Gastroesophageal sphincter (tissue), 4 donors: ENCODE measurements around the gene OPRL1. TPM values are rescaled to one million over a fixed set of nuclear protein-coding genes. Genes with fewer than 3 reads are reported as not detected.

Source experiments
- ATAC-seq: fragments of 150-250 bp; one replicate; pipeline ENCODE4 v1.9.1; 2016; ENCODE audit warnings: mild to moderate bottlenecking, moderate library complexity
- H3K27ac ChIP-seq, 4 donors: fragments of 200-600 bp; sonication (generic) in 3 of 4; 1 replicate in 3 of 4; 2 replicates in 1 of 4; pipeline ENCODE4 v1.5.1; 2016 to 2019
- H3K27me3 ChIP-seq: fragments of 200-600 bp; sonication (generic); one replicate; pipeline ENCODE4 v1.5.1; 2019
- H3K36me3 ChIP-seq, 2 donors: fragments of 200-600 bp; sonication (generic); one replicate each; pipeline ENCODE4 v1.5.1; 2019; ENCODE audit warnings: control low read depth in 1 of 2
- H3K4me1 ChIP-seq, 3 donors: fragments of 200-600 bp; sonication (generic); 1 replicate in 2 of 3; 2 replicates in 1 of 3; pipeline ENCODE4 v1.5.1; 2016 to 2019; ENCODE audit warnings: control low read depth in 2 of 3
- H3K4me3 ChIP-seq, 2 donors: fragments of 200-600 bp; sonication (generic); one replicate each; pipeline ENCODE4 v1.5.1; 2019; ENCODE audit warnings: mild to moderate bottlenecking in 1 of 2, moderate library complexity in 1 of 2
- H3K9me3 ChIP-seq, 3 donors: fragments of 200-600 bp; sonication (generic); one replicate each; pipeline ENCODE4 v1.5.1; 2017 to 2019; ENCODE audit warnings: control low read depth in 2 of 3
- CTCF ChIP-seq, 4 experiments: fragments of 200-600 bp in 2 of 4; fragments of 450-650 bp in 2 of 4; sonication (generic) in 1 of 4; IDR thresholded peaks; one replicate each; pipeline ENCODE4 v1.5.1; 2017 to 2019; ENCODE audit warnings: antibody characterized with exemption in 4 of 4, mild to moderate bottlenecking in 2 of 4, moderate library complexity in 2 of 4
- EP300 ChIP-seq: sonication (generic); formaldehyde crosslinking; IDR thresholded peaks from one replicate; pipeline ENCODE4 v1.6.1; 2017; ENCODE audit warnings: antibody characterized with exemption, mild to moderate bottlenecking
- POLR2A ChIP-seq, 2 donors: fragments of 450-650 bp; IDR thresholded peaks; one replicate each; pipeline ENCODE4 v1.6.1; 2017; ENCODE audit warnings: antibody characterized with exemption in 2 of 2, mild to moderate bottlenecking in 2 of 2, moderate library complexity in 1 of 2
- POLR2AphosphoS5 ChIP-seq: sonication (generic); formaldehyde crosslinking; IDR thresholded peaks from one replicate; pipeline ENCODE4 v1.6.1; 2017; ENCODE audit warnings: antibody characterized with exemption
- WGBS, 2 donors: methylation state at CpG; one replicate each; pipeline ENCODE4 v1.1.5; 2018; ENCODE audit warnings: low coverage in 1 of 2; 5-methylcytosine and 5-hydroxymethylcytosine counted together
- total RNA-seq, 4 donors: library from RNA; depleted of rRNA; stranded (reverse); fragments of >200 nt; gene quantifications; one replicate each; pipeline ENCODE4 v1.1.0, GENCODE V29; 2016

OPRL1 gene
- total RNA-seq, 4 donors from 2014 or later = 0.50 to 1.1 (median 0.66) TPM

- ATAC-seq = peak; percentile 34
- WGBS, 2 donors = 67 to 81% methylated on average over 4 to 5 of the region's 14 CpGs
These were observed 35.2 kb upstream of the OPRL1 start for GRCh38 chr20:64044484-64045247.

GRCh38 chr20:64045346-64046011 is 34.4 kb upstream of the OPRL1 start:
- H3K27me3 ChIP-seq = peaks cover 99% of the 10 kb centered on the region
- H3K4me3 ChIP-seq = peak overlapping the region in 1 of 2 donors; percentile 48

More at GRCh38 chr20:64044484-64045247, 35.2 kb upstream of the OPRL1 start:
- Histone ChIP-seq H3K27ac (peak overlapping the region in 3 of 4 donors; percentile 31 to 51 (median 47)), H3K4me1 (peaks cover 0 to 47% (median 14%) of the 10 kb centered on the region in 3 donors), H3K27me3 (peaks cover 99% of the 10 kb centered on the region), H3K36me3 (no peaks in the 10 kb centered on the region), H3K4me3 (peak overlapping the region in 1 of 2 donors; percentile 48), H3K9me3 (no peaks in the 10 kb centered on the region)
- TF ChIP-seq EP300 = no peak
- no peak for TF ChIP-seq POLR2AphosphoS5
- no peak for TF ChIP-seq CTCF (IDR thresholded peaks at IDR 0.05)
- TF ChIP-seq POLR2A (IDR thresholded peaks at IDR 0.05) = peak in 1 of 2 donors; percentile 17

GRCh38 chr20:64047046-64047389 is 32.9 kb upstream of the OPRL1 start:
- Histone ChIP-seq H3K4me1 (peaks cover 0 to 31% (median 6%) of the 10 kb centered on the region in 3 donors), H3K9me3 (no peaks in the 10 kb centered on the region), H3K27ac (peak overlapping the region in 1 of 4 donors; percentile 16), H3K4me3 (peak overlapping the region in 1 of 2 donors; percentile 48), H3K36me3 (no peaks in the 10 kb centered on the region), H3K27me3 (peaks cover 99% of the 10 kb centered on the region)
- ATAC-seq = no peak
- TF ChIP-seq POLR2AphosphoS5 (no peak), CTCF (IDR thresholded peaks at IDR 0.05) (no peak), POLR2A (IDR thresholded peaks at IDR 0.05) (no peak), EP300 (no peak)
- WGBS, 2 donors = 60 to 71% methylated on average over 2 to 3 of the region's 8 CpGs

More at GRCh38 chr20:64045346-64046011, 34.4 kb upstream of the OPRL1 start:
- no peak for TF ChIP-seq POLR2A (IDR thresholded peaks at IDR 0.05)
- TF ChIP-seq EP300 = no peak
- TF ChIP-seq POLR2AphosphoS5 = no peak
- TF ChIP-seq CTCF (IDR thresholded peaks at IDR 0.05) = no peak
- H3K36me3 ChIP-seq = no peaks in the 10 kb centered on the region
- H3K27ac ChIP-seq = peak overlapping the region in 3 of 4 donors; percentile 31 to 51 (median 47)
- no peaks in the 10 kb centered on the region for H3K9me3 ChIP-seq
- H3K4me1 ChIP-seq = peaks cover 0 to 46% (median 17%) of the 10 kb centered on the region in 3 donors
- peak; percentile 18 for ATAC-seq
- 40 to 57% methylated on average over 1 to 6 of the region's 11 CpGs for WGBS, 2 donors

- no peak for TF ChIP-seq CTCF (IDR thresholded peaks at IDR 0.05)
- 15 to 33% methylated on average over 5 to 8 of the region's 49 CpGs for WGBS, 2 donors
- peaks cover 100% of the 10 kb centered on the region for H3K27me3 ChIP-seq
- H3K36me3 ChIP-seq = no peaks in the 10 kb centered on the region
- ATAC-seq = no peak
- peak overlapping the region; percentile 1 to 48 for H3K4me3 ChIP-seq
- peaks cover 0 to 25% (median 5%) of the 10 kb centered on the region in 3 donors for H3K4me1 ChIP-seq
- no peaks in the 10 kb centered on the region for H3K9me3 ChIP-seq
- peak overlapping the region in 3 of 4 donors; percentile 17 to 54 (median 43) for H3K27ac ChIP-seq
These were observed 31.9 kb upstream of the OPRL1 start for GRCh38 chr20:64047968-64048401.
